Upper lobe of left lung (tissue), 6 donors: Measurements from ENCODE around the gene FMC1. TPM values are rescaled to one million over a fixed set of nuclear protein-coding genes. Genes with fewer than 3 reads are reported as not detected.

Experiments
- ATAC-seq, 2 donors: fragments of 200-7000 bp; cut with Tn5 transposase; one replicate each; pipeline ENCODE4 v1.9.1; 2022; ENCODE audit warnings: mild to moderate bottlenecking in 2 of 2, moderate library complexity in 2 of 2; ENCODE audit not compliant: low FRiP score in 2 of 2
- DNase-seq, 2 donors: peaks; one replicate each; pipeline ENCODE4 v3.0.0-alpha.2; 2019 to 2020
- H3K27ac ChIP-seq, 4 donors: fragments of 200-600 bp; sonication (generic); one replicate each; pipeline ENCODE4 v1.5.1; 2016 to 2019
- H3K27me3 ChIP-seq, 4 donors: fragments of 200-600 bp; sonication (generic); one replicate each; pipeline ENCODE4 v1.5.1; 2017 to 2019
- H3K36me3 ChIP-seq, 4 donors: fragments of 200-600 bp; sonication (generic); one replicate each; pipeline ENCODE4 v1.5.1; 2016 to 2019
- H3K4me1 ChIP-seq, 4 donors: fragments of 200-600 bp; sonication (generic); one replicate each; pipeline ENCODE4 v1.5.1; 2018 to 2019
- H3K4me3 ChIP-seq, 4 donors: fragments of 200-600 bp; sonication (generic); one replicate each; pipeline ENCODE4 v1.5.1; 2017 to 2019; ENCODE audit warnings: mild to moderate bottlenecking in 2 of 4, moderate library complexity in 1 of 4
- H3K9me3 ChIP-seq, 4 donors: fragments of 200-600 bp; sonication (generic); one replicate each; pipeline ENCODE4 v1.5.1; 2018 to 2019
- EP300 ChIP-seq, 4 donors: sonication (generic); formaldehyde crosslinking; IDR thresholded peaks; one replicate each; pipeline ENCODE4 v1.5.1; 2017; ENCODE audit warnings: antibody characterized with exemption in 4 of 4, control low read depth in 2 of 4
- POLR2A ChIP-seq, 4 donors: fragments of 450-650 bp; IDR thresholded peaks; one replicate each; pipeline ENCODE4 v1.5.1; 2016 to 2017; ENCODE audit warnings: antibody characterized with exemption in 4 of 4, mild to moderate bottlenecking in 2 of 4
- POLR2AphosphoS5 ChIP-seq, 2 donors: sonication (generic); formaldehyde crosslinking; IDR thresholded peaks; one replicate each; pipeline ENCODE4 v1.5.1; 2017; ENCODE audit warnings: antibody characterized with exemption in 2 of 2
- WGBS, 2 donors: methylation state at CpG; one replicate each; pipeline ENCODE4 v1.1.5; 2017 to 2018; 5-methylcytosine and 5-hydroxymethylcytosine counted together
- total RNA-seq, 6 donors: library from RNA; depleted of rRNA in 4 of 6; stranded (reverse); fragments of >200 nt in 4 of 6; gene quantifications; one replicate each; pipeline versions ENCODE4 v1.1.0 to v1.2.1, GENCODE V29; 2016 to 2021
- TF ChIP-seq, protein P1 (sequence below), 6 experiments: fragments of 450-650 bp in 4 of 6; fragments of 200-600 bp in 2 of 6; sonication (generic) in 2 of 6; IDR thresholded peaks; one replicate each; pipeline ENCODE4 v1.5.1; 2016 to 2019; ENCODE audit warnings: antibody characterized with exemption in 6 of 6
- donor health status: DM: no; HTN: no; CAD: no; lungs with moderate emphysema.
- donor health status: DM: no; HTN: yes; CAD: no; lungs with severe emphysema.

FMC1 gene
- total RNA-seq, 6 donors from 2014 or later, result 2.1 to 19.7 (median 9.2) TPM

DNA sequence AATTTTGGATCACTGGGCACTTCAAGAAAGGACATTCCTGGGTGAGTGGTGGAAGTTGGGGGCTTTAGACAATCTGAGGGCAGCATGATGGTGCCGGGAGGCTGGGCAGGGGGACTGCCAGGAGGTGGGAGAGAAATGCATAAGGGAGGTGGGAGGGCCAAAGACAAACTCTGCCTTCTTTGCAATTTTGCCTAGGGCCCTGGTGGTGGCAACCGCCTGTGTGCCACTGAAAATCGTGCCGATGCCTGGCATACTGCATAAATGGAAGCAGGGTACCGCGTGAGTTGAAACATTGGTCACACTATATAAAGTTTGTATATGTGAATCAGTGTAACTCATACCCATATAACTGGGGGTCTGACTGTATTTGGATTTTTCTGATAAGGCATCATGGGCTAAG, 21.8 kb downstream of the FMC1 start:
- 87 to 91% methylated on average over 6 of the region's 6 CpGs for WGBS, 2 donors

DNA sequence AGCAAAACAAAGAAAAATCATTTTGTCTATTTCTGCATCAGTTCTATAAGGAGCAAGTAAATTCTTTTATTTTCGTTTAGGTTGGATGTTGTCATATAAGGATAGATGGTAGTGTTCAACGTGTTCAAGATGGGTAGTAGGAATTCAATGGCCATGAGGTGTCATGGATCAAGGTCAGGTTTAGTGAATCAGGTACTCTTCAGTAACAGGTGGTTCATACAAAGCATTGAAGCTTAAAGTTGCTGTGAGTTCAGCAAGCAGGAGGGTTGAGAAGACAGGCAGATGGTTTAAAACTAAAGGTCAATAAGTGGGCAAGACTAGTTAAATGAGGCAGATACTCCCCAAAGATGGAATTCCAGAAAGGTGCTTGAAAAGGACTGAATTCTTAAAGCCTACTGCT, 24.2 kb downstream of the FMC1 start:
- Histone ChIP-seq H3K27ac (no peak overlapping the region), H3K4me1 (peaks cover 35 to 74% (median 56%) of the 10 kb centered on the region in 4 donors), H3K36me3 (peaks cover 0 to 10% (median 0%) of the 10 kb centered on the region in 4 donors), H3K9me3 (no peaks in the 10 kb centered on the region), H3K27me3 (no peaks in the 10 kb centered on the region), H3K4me3 (no peak overlapping the region)
- 73 to 77% methylated on average over 2 of the region's 2 CpGs for WGBS, 2 donors
- DNase-seq (no peak), ATAC-seq (no peak)
- TF ChIP-seq, protein P1, sequence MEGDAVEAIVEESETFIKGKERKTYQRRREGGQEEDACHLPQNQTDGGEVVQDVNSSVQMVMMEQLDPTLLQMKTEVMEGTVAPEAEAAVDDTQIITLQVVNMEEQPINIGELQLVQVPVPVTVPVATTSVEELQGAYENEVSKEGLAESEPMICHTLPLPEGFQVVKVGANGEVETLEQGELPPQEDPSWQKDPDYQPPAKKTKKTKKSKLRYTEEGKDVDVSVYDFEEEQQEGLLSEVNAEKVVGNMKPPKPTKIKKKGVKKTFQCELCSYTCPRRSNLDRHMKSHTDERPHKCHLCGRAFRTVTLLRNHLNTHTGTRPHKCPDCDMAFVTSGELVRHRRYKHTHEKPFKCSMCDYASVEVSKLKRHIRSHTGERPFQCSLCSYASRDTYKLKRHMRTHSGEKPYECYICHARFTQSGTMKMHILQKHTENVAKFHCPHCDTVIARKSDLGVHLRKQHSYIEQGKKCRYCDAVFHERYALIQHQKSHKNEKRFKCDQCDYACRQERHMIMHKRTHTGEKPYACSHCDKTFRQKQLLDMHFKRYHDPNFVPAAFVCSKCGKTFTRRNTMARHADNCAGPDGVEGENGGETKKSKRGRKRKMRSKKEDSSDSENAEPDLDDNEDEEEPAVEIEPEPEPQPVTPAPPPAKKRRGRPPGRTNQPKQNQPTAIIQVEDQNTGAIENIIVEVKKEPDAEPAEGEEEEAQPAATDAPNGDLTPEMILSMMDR (IDR thresholded peaks at IDR 0.05), result no peak
- TF ChIP-seq POLR2A (IDR thresholded peaks at IDR 0.05) (no peak), POLR2AphosphoS5 (IDR thresholded peaks at IDR 0.05) (no peak), EP300 (IDR thresholded peaks at IDR 0.05) (no peak)

More for the DNA sequence above, 21.8 kb downstream of the FMC1 start:
- ATAC-seq (no peak), DNase-seq (no peak)
- no peak overlapping the region for H3K27ac ChIP-seq
- H3K27me3 ChIP-seq, result no peaks in the 10 kb centered on the region
- no peak overlapping the region for H3K4me3 ChIP-seq
- TF ChIP-seq POLR2AphosphoS5 (IDR thresholded peaks at IDR 0.05) (no peak), POLR2A (IDR thresholded peaks at IDR 0.05) (no peak), EP300 (IDR thresholded peaks at IDR 0.05) (no peak)
- TF ChIP-seq, protein P1 (IDR thresholded peaks at IDR 0.05), result no peak
- peaks cover 19 to 57% (median 39%) of the 10 kb centered on the region in 4 donors for H3K4me1 ChIP-seq
- H3K9me3 ChIP-seq, result no peaks in the 10 kb centered on the region
- peaks cover 0 to 10% (median 0%) of the 10 kb centered on the region in 4 donors for H3K36me3 ChIP-seq

DNA sequence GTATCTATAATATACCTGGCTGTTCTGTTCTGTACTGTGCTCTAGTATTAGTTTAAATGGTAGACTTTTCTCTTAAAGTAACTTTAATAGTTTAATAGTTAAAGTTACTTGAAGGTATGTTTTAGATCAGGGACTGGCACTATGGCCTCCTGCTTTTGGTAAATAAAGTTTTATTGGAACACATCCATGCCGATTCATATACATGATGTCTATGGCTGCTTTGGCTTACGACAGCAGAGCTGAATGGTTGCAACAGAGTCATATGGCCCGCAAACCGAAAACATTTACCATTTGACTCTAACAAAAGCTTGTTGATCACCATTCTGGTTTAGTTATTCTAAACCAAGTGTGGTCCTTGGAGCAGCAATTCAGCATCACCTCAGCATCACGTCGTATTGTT, 25.3 kb downstream of the FMC1 start:
- H3K4me3 ChIP-seq, result no peak overlapping the region
- WGBS, 2 donors, result 96 to 97% methylated on average over 6 of the region's 6 CpGs
- ATAC-seq (no peak), DNase-seq (no peak)
- H3K4me1 ChIP-seq, result peaks cover 39 to 77% (median 61%) of the 10 kb centered on the region in 4 donors
- no peaks in the 10 kb centered on the region for H3K27me3 ChIP-seq
- TF ChIP-seq EP300 (IDR thresholded peaks at IDR 0.05) (no peak), POLR2AphosphoS5 (IDR thresholded peaks at IDR 0.05) (no peak), POLR2A (IDR thresholded peaks at IDR 0.05) (no peak)
- TF ChIP-seq, protein P1 (IDR thresholded peaks at IDR 0.05), result no peak
- no peaks in the 10 kb centered on the region for H3K9me3 ChIP-seq
- H3K36me3 ChIP-seq, result peaks cover 0 to 10% (median 0%) of the 10 kb centered on the region in 4 donors
- no peak overlapping the region for H3K27ac ChIP-seq

DNA sequence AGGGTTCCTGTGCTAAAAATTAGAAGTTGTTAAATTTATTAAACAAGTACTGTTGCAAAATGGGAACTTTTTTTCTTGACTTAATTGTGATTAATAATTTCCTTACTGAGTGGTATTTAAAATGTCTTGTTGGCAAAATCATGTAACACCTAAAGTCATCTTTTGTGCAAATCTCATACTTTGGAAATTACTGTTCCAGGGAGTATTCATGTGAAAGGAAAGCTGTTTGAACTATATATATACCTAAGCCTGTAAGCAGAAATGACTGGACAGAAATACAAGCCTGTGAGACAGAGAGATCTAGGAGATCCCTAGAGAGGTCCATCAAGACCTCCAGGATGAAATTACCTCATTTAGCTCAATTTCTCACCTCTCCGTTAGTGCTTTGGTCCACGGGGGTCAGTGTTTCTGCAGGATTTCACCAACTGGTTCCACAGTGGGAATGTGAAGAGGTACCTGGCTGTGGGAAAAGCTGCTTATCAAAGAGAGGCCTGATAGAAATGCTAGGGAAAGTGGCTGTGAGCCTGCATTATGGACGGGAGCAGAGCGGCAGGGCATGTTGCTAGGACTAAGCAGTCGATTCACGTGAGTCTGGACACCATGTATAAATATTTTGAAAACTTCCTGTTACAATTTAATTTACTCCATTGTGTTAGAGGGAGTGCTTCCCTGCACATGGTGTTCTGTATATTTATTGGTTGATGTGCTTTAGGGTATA, 26.5 kb downstream of the FMC1 start:
- 63 to 74% methylated on average over 6 of the region's 6 CpGs for WGBS, 2 donors
- TF ChIP-seq EP300 (IDR thresholded peaks at IDR 0.05) (no peak), POLR2AphosphoS5 (IDR thresholded peaks at IDR 0.05) (no peak), POLR2A (IDR thresholded peaks at IDR 0.05) (no peak)
- TF ChIP-seq, protein P1 (IDR thresholded peaks at IDR 0.05), result no peak
- Histone ChIP-seq H3K27me3 (no peaks in the 10 kb centered on the region), H3K36me3 (peaks cover 0 to 10% (median 0%) of the 10 kb centered on the region in 4 donors), H3K9me3 (no peaks in the 10 kb centered on the region), H3K4me1 (peaks cover 29 to 66% (median 49%) of the 10 kb centered on the region in 4 donors), H3K27ac (peak overlapping the region in 2 of 4 donors; percentile 44 to 51), H3K4me3 (peak overlapping the region in 1 of 4 donors; percentile 17)
- DNase-seq, result no peak
- no peak for ATAC-seq
